Endodermal cell (in vitro differentiated cells): ENCODE results near the gene CERS4. TPM values are rescaled to one million over a fixed set of nuclear protein-coding genes. Genes with fewer than 3 reads are reported as not detected.
A peak's percentile ranks its signal among the peaks of the same experiment; 100 is the strongest.

Source experiments
- DNase-seq: peaks from one replicate; pipeline ENCODE4 v3.0.0-alpha.2; 2017
- H3K27ac ChIP-seq: 2 replicates; pipeline ENCODE4 v1.5.1; 2013; ENCODE audit warnings: mild to moderate bottlenecking, low read depth, low read length, moderate library complexity
- H3K27me3 ChIP-seq: 2 replicates; pipeline ENCODE4 v1.6.1; 2013; ENCODE audit warnings: mild to moderate bottlenecking, low read length, moderate library complexity; ENCODE audit not compliant: insufficient read depth, control insufficient read depth, poor library complexity, severe bottlenecking
- H3K36me3 ChIP-seq: 2 replicates; pipeline ENCODE4 v1.7.0; 2013; ENCODE audit warnings: mild to moderate bottlenecking, low read length, moderate library complexity; ENCODE audit not compliant: control insufficient read depth, insufficient read depth
- H3K4me1 ChIP-seq: one replicate; pipeline ENCODE4 v1.7.0; 2013; ENCODE audit warnings: low read length; ENCODE audit not compliant: control insufficient read depth, insufficient read depth
- H3K4me3 ChIP-seq: 2 replicates; pipeline ENCODE4 v1.5.1; 2013; ENCODE audit warnings: mild to moderate bottlenecking, low read length, moderate library complexity
- H3K9ac ChIP-seq: 2 replicates; pipeline ENCODE4 v1.6.1; 2013; ENCODE audit warnings: mild to moderate bottlenecking, low read length, moderate library complexity; ENCODE audit not compliant: poor library complexity, severe bottlenecking; ENCODE audit errors: extremely low read depth
- H3K9me3 ChIP-seq: 2 replicates; pipeline ENCODE4 v1.6.1; 2013; ENCODE audit warnings: mild to moderate bottlenecking, low read length, moderate library complexity; ENCODE audit not compliant: control insufficient read depth
- H3K27ac Mint-ChIP-seq: 2 replicates; pipeline ENCODE4 v1.8.0; 2020; ENCODE audit warnings: mixed read lengths
- H3K27me3 Mint-ChIP-seq: 2 replicates; pipeline ENCODE4 v1.8.0; 2021; ENCODE audit warnings: mild to moderate bottlenecking, mixed read lengths; ENCODE audit not compliant: insufficient read depth
- H3K36me3 Mint-ChIP-seq: 2 replicates; pipeline ENCODE4 v1.8.0; 2020; ENCODE audit warnings: low read depth, mixed read lengths
- H3K4me1 Mint-ChIP-seq: 2 replicates; pipeline ENCODE4 v1.8.0; 2020; ENCODE audit warnings: mixed read lengths
- H3K4me3 Mint-ChIP-seq: 2 replicates; pipeline ENCODE4 v1.8.0; 2020; ENCODE audit warnings: mild to moderate bottlenecking, moderate library complexity, mixed read lengths
- H3K9me3 Mint-ChIP-seq: 2 replicates; pipeline ENCODE4 v1.8.0; 2020; ENCODE audit warnings: mild to moderate bottlenecking, mixed read lengths
- CTCF ChIP-seq: fragments of 200-600 bp; sonication (generic); conservative IDR thresholded peaks from 2 replicates; pipeline ENCODE4 v1.5.0; 2021; ENCODE audit warnings: antibody characterized with exemption, mild to moderate bottlenecking
- WGBS, 2 experiments: methylation state at CpG; one replicate each; pipeline versions ENCODE4 v1.1.5 to v1.1.7; 2013; ENCODE audit warnings: missing lambda C conversion rate in 2 of 2, mixed read lengths in 1 of 2; ENCODE audit not compliant: insufficient coverage in 1 of 2, insufficient read length in 1 of 2; 5-methylcytosine and 5-hydroxymethylcytosine counted together
- long read RNA-seq, 4 experiments: library from polyadenylated mRNA in 2 of 4; library from RNA in 1 of 4; library from capped mRNA in 1 of 4; stranded (forward) in 3 of 4; unstranded in 1 of 4; transcript quantifications; one replicate each; pipeline ENCODE4 v2.0.0, GENCODE V29; 2020 to 2021; ENCODE audit warnings: inconsistent platforms in 1 of 4
- polyA plus RNA-seq, 2 experiments: library from polyadenylated mRNA; stranded (reverse); fragments of 50-300 nt; gene quantifications; one replicate each; pipeline ENCODE4 v1.2.3, GENCODE V29; 2013
- total RNA-seq, 2 donors: library from RNA; stranded (reverse); fragmentation: NEBNext Ultra II Directional in 1 of 2; extraction: Animal tissue kit (Norgen Biotek cat#: 25700) in 1 of 2; gene quantifications; 2 replicates in 1 of 2; 3 replicates in 1 of 2; pipeline ENCODE4 v1.2.1, GENCODE V29; 2021

Gene CERS4
- 100 to 1,000 TPM in 1 of 2 donors, 10 to 100 TPM in 1; 76.9 to 105 TPM for total RNA-seq
- 52.1 TPM for polyA plus RNA-seq (2013, experiment 1 of 2)
- polyA plus RNA-seq (2013, experiment 2 of 2), result 56.6 TPM
- long read RNA-seq, experiment 1, transcript CERS4-201 (12 exons, 1,797 nt), result major isoform, 9 of 29 reads
- long read RNA-seq, experiment 1, partial matches to known transcripts, result 5 of 29 reads
- long read RNA-seq, experiment 1, other reads (novel, unspliced or antisense), result 13 of 29 reads
- long read RNA-seq, experiment 2, transcript CERS4-201 (12 exons, 1,797 nt), result major isoform, 21 of 92 reads
- long read RNA-seq, experiment 2, transcript CERS4-209 (11 exons, 1,637 nt), result minor isoform, 15 of 92 reads
- long read RNA-seq, experiment 2, partial matches to known transcripts, result 4 of 92 reads
- long read RNA-seq, experiment 2, other reads (novel, unspliced or antisense), result 49 of 92 reads
- long read RNA-seq, experiment 3, transcript CERS4-209 (11 exons, 1,637 nt), result minor isoform, 82 of 475 reads
- long read RNA-seq, experiment 3, transcript CERS4-205 (12 exons, 1,803 nt), result minor isoform, 6 of 475 reads
- long read RNA-seq, experiment 3, transcript CERS4-201 (12 exons, 1,797 nt), result major isoform, 140 of 475 reads
- long read RNA-seq, experiment 3, partial matches to known transcripts, result 6 of 475 reads
- long read RNA-seq, experiment 3, other reads (novel, unspliced or antisense), result 240 of 475 reads
- long read RNA-seq, experiment 4, partial matches to known transcripts, result 0 of 4 reads
- long read RNA-seq, experiment 4, other reads (novel, unspliced or antisense), result 3 of 4 reads

GRCh38 chr19:8208922-8209461 is at the start of gene CERS4:
CERS4 (plus strand) TSS chr19:8209370; CDS start chr19:8251077, 41,707 bp downstream.
- peaks cover 3% of the 10 kb centered on the region for H3K9me3 Mint-ChIP-seq
- DNase-seq, result peak; percentile 98
- peak within 1 kb of the TSS; percentile 90 for H3K27ac Mint-ChIP-seq
- Histone ChIP-seq H3K27ac (no peak within 1 kb of the TSS), H3K27me3 (no peaks in the 10 kb centered on the region), H3K36me3 (peaks cover 23% of the 10 kb centered on the region), H3K9me3 (no peaks in the 10 kb centered on the region), H3K4me3 (peak within 1 kb of the TSS; percentile 94), H3K9ac (peak within 1 kb of the TSS; percentile 65), H3K4me1 (no peaks in the 10 kb centered on the region)
- peak within 1 kb of the TSS; percentile 85 for H3K4me3 Mint-ChIP-seq
- H3K4me1 Mint-ChIP-seq, result peaks cover 21% of the 10 kb centered on the region
- no peaks in the 10 kb centered on the region for H3K27me3 Mint-ChIP-seq
- WGBS, 2 experiments, result 0 to 1% methylated on average over 12 to 34 of the region's 60 CpGs
- no peak for TF ChIP-seq CTCF
- peaks cover 14% of the 10 kb centered on the region for H3K36me3 Mint-ChIP-seq

GRCh38 chr19:8161135-8161646 is 48.0 kb upstream of the CERS4 start:
- H3K27ac ChIP-seq, result no peak overlapping the region
- WGBS, 2 experiments, result 78 to 83% methylated on average over 10 to 11 of the region's 12 CpGs
- Mint-ChIP-seq H3K36me3 (no peaks in the 10 kb centered on the region), H3K4me3 (no peak overlapping the region), H3K4me1 (peaks cover 8% of the 10 kb centered on the region), H3K27me3 (no peaks in the 10 kb centered on the region), H3K27ac (no peak overlapping the region), H3K9me3 (no peaks in the 10 kb centered on the region)
- no peaks in the 10 kb centered on the region for H3K27me3 ChIP-seq
- peak; percentile 75 for DNase-seq
- H3K4me1 ChIP-seq, result no peaks in the 10 kb centered on the region
- H3K9ac ChIP-seq, result no peak overlapping the region
- no peak for TF ChIP-seq CTCF
- H3K4me3 ChIP-seq, result no peak overlapping the region
- no peaks in the 10 kb centered on the region for H3K36me3 ChIP-seq
- H3K9me3 ChIP-seq, result no peaks in the 10 kb centered on the region

GRCh38 chr19:8163759-8164158 is 45.4 kb upstream of the CERS4 start:
- WGBS, 2 experiments, result 60 to 70% methylated on average over 7 of the region's 7 CpGs
- peak; percentile 61 for DNase-seq
- no peaks in the 10 kb centered on the region for H3K9me3 ChIP-seq
- Mint-ChIP-seq H3K27ac (peak overlapping the region; percentile 83), H3K36me3 (no peaks in the 10 kb centered on the region), H3K4me1 (peaks cover 8% of the 10 kb centered on the region), H3K4me3 (no peak overlapping the region), H3K27me3 (peaks cover 2% of the 10 kb centered on the region), H3K9me3 (no peaks in the 10 kb centered on the region)
- no peaks in the 10 kb centered on the region for H3K4me1 ChIP-seq
- TF ChIP-seq CTCF, result no peak
- no peak overlapping the region for H3K4me3 ChIP-seq
- H3K27me3 ChIP-seq, result no peaks in the 10 kb centered on the region
- H3K9ac ChIP-seq, result no peak overlapping the region
- H3K27ac ChIP-seq, result no peak overlapping the region
- H3K36me3 ChIP-seq, result no peaks in the 10 kb centered on the region
